Left renal cortex interstitium (tissue), 4 donors: ENCODE measurements around the gene ZNF48. TPM values are rescaled to one million over a fixed set of nuclear protein-coding genes. Genes with fewer than 3 reads are reported as not detected.

Source experiments
- DNase-seq, 4 donors: peaks; one replicate each; pipeline ENCODE4 v3.0.0-alpha.2; 2013; ENCODE audit warnings: low read depth in 4 of 4, low spot score in 2 of 4, missing footprints in 1 of 4
- polyA plus RNA-seq, 4 donors: library from polyadenylated mRNA; unstranded; fragments of 120-200 nt; gene quantifications; one replicate each; pipeline ENCODE4 v1.2.1, GENCODE V29; 2013; ENCODE audit not compliant: insufficient read length in 4 of 4

The ZNF48 gene
- polyA plus RNA-seq, 4 donors = 11.7 to 17.5 (median 13.7) TPM

DNA sequence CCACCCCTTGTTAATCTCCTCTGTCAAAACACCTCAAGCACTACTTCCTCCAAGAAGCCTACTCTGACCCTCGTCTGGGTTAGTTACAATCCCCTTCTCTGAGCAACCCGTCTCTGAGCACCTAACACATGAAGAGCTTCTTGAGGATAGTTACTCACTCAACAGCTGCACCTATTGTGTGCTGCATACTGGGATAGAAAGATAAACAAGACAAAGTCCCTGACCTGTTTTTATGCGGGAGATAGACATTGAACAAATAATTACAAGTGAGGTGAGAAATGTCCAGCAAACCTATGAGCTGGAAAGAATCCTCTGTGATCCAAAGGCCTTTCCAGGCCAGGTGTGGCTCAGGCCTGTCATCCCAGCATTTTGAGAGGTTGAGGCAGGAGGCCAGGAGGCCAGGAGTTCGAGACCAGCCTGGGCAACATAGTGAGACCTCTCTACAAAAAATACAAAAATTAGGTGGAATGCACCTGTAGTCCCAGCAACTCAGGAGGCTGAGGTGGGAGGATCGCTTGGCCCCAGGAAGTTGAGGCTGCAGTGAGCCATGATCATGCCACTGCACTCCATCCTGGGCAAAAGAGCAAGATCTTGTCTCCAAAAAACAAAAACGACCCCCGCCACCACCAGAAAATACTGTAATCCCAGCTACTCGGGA, 6.7 kb downstream of the ZNF48 start:
- DNase-seq = no peak

DNA sequence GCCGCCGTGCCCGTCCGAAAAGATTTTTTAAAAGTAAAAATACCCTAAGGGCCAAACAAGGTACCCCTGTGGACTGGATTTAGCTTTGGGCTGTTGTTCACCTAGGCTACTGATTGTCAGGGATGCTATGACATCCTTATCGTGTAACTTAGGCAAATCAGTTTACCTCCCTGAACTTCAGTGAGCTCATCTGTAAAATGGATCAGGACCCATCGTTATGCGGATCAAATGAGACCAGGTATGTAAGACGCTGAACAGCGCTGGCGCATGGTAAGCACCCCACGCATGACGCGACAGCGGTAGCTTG, 11.5 kb downstream of the ZNF48 start:
- no peak for DNase-seq

DNA sequence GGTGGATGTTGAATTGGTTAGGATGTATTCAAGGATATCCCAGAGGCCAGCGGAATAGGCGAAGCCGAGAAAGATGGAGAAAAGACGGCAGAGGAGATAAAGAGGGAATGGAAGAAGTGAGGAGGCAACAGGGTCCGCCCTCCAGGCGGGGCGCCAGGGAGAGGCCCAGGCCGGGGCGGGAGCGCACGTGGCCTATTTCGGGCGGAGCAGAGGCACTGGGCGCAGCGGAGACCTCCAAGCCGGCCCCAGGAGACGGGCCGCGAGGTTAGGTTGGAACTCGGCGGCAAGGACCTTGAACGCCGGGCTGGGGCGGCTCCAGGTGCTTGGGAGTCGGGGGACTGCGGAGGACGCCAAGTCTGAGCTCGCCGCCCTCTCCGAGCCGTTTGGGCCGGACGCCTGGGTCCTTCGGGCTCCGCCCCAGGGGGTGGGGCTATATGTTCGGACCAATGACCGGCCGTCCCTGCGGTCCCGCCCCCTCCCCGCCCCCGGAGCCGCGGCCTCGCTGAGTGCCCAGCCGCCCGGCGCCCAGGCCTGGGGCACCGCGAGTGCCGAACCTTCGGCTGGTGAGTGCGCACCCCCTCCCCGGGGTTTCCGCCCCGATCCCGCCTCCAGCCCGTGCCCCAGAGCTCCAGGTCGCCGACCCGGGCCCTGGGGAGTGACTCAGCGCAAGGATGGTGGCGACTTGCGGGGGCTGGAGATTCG, 12.0 kb downstream of the ZNF48 start, which contains the start of gene ZNF771:
Gene ZNF771, plus strand, starts transcription at position 505 of the 702 bp plus-strand sequence. CDS start 448 bp downstream, outside the sequence.
- DNase-seq = peak in 2 of 4 donors; percentile 84 to 87

DNA sequence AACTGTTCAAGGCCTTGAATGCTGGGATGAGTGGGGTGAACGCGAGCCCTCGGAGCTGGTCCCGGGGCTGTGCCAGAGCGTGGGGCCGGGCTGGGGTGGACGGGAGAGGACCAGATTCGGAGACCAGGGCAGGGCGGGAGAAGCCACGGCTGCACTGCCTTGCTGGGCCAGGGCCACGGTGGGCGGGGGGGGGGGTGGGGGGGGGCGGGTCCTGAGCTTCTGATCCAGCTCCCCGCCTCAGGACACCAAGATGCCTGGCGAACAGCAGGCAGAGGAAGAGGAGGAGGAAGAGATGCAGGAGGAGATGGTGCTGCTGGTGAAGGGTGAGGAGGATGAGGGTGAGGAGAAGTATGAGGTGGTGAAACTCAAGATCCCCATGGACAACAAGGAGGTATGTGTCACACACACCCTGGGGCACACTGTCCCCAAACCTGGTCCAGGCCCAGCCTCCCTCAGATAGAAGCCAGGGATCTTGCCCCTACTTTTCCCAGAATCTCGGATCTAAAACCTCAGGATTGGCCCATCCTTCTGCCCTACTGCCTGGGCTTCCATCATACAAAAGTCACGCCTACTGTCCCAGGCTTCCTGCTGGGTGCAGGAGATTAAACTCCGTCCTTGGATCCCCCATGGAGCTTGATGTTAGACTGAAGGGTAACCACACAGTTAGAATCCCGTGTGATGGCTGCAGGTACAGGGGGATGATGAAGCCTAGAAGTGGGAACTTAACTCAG, 12.7 kb downstream of the ZNF48 start:
- DNase-seq = no peak

DNA sequence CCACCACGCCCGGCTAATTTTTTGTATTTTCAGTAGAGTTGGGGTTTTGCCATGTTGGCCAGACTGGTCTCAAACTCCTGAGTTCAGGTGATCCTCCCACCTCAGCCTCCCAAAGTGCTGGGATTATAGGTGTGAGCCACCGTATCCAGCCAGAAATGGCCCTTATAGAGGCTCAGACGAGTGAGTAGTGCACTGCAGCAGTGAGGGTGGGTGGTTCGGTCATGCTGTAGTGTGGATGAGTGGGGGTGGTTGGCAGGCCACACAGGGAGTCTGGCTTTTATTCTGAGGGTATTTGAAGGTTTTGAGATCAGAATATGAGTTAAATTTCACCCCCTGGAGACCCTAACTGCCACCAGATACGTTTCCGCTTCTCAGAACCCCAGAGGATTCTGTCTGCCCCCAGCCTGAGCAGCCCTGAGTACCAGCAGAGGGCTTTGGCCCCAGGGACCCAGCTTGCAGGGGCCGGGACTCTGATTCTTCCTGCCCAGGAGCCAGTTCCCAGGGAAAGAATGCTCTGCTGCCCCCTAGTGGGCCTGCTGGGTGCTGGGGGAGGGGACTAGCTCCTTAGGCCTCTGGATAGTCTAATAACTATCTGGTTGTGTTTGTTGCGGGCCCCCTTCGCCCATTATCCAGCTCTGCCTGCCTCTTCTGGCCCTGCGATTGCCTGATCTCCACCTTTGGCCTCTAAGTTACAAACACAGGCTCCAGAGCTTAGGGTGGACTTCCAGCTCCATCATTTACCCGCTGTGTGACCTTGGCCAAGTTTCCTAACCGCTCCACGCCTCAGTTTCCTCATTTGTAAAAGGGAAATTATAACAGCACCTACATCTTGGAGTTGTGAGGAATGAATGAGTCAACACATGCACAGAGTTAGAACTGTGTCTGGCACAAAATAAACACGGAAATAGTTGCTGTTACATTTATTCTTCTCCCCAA, 14.2 kb downstream of the ZNF48 start:
- DNase-seq = peak in 1 of 4 donors; percentile 89

DNA sequence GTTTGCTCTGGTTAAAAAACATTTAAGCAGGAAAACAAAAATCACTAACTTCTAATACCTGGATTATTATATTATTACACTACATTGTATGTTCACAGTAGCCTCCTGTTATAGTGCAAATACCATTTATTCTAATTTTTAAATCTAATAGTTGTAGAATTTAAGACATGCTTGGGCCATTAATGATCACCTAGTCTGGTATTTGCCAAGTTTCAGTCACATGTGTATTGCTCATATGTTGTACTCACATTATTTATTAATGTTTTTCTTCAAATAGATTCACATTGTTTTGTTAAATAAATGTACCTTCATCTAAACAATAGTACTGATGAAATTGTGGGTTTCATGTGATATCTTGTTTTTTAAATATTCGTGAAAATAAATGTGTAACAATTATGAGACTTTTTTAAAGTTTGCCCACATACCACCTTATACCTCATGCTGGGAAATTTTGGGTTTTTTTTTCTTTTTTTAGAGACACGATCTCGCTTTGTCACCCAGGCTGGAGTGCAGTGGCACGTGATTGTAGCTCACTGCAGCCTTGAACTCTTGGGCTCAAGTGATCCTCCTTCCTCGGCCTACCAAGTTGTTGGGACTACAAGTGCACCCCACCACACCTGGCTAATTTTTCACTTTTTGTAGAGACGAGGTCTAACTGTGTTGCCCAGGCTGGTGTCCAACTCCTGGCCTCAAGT, 18.0 kb downstream of the ZNF48 start:
- no peak for DNase-seq

DNA sequence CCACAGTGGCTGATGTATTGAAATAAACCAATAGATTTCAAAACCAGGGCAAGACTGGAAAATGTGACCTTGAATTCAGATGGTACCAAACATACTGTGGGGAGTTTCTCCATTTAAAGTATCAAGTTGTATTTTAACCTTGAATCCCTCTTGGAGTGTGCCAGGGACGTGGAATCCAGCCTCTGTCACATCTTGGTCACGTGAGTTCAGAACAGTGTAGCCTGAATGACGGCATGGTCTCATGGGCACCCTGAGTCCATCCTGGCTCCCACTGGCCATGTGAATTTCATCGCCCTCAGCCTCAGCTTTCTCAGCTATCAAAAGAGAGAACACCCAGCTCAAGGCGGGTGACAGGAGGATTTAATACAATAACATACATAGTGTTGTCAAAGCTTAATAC, 18.9 kb downstream of the ZNF48 start:
- DNase-seq = no peak

DNA sequence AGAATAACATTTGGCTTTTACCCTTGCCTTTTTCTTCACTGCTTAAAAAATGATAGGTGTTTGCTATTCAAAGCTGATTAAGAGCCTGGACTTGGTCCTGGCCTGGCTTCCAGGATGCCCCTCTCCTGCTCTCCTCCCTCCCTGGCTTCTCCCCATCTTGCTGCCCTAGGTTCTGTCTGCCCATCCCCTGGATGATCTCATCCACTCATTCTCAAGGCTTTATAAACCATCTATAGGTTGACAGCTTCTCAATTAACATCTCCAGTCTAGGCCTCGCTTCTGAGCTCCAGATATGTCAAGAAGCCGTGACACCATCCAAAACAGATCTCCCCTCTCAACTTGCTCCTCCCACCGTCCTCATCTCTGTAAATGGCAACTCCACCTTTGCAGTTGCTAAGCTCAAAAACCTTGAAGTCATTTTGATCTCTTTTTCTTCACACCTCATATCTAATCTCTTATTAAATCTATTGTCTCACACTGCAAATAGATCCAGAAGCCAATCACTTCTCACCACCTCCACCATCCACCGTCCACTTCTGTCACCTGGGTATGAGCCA, 20.9 kb downstream of the ZNF48 start:
- DNase-seq = no peak

DNA sequence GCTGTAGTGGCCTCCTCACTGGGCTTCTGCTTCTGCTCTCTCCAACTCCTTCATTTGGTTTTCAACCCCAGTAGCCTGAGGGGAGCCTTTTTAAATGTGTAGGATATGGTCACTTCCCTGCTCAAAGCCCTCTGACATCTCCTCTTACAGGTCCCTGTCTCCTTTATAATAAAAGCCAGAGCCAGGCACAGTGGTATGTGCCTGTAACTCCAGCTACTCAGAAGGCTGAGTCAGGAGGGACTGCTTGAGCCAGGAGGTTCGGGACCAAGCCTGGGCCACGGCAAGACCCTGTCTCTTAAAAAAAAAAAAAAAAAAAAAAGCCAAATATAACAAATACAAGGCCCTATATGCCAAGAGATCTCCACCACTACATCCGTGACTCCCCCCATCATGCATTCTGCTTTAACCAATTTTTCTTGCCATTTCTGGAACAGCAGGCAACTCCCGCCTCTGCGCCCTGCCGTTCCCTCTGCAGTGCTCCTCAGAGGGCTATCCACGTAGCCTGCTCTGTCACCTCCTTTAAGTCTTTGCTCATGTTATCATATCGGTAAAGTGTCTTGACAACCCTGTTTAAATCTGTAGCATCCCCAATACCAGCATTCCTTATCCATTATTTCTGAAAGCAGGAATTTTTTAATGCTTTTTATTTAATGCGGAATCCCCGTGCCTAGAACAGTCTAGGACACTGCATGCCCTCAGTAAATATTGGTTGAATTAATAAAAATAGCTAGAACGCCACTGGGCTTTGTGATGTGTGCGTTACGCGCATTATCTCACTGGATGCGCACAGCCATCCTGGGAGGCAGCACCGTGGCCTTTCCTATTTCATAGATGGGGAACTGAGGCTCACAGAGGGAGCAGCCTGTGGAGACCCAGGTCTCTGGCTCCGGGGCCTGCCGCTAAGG, 21.7 kb downstream of the ZNF48 start:
- DNase-seq = no peak

DNA sequence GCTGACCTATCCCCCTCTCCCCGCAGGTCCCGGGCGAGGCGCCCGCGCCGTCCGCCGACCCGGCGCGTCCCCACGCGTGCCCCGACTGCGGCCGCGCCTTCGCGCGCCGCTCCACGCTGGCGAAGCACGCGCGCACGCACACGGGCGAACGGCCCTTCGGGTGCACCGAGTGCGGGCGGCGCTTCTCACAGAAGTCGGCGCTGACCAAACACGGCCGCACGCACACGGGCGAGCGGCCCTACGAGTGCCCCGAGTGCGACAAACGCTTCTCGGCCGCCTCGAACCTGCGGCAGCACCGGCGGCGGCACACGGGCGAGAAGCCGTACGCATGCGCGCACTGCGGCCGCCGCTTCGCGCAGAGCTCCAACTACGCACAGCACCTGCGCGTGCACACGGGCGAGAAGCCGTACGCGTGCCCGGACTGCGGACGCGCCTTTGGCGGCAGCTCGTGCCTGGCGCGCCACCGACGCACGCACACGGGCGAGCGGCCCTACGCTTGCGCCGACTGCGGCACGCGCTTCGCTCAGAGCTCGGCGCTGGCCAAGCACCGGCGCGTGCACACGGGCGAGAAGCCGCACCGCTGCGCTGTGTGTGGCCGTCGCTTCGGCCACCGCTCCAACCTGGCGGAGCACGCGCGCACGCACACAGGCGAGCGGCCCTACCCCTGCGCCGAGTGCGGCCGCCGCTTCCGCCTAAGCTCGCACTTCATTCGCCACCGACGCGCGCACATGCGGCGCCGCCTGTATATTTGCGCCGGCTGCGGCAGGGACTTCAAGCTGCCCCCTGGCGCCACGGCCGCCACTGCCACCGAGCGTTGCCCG, 22.5 kb downstream of the ZNF48 start:
- peak in 2 of 4 donors; percentile 83 to 86 for DNase-seq

DNA sequence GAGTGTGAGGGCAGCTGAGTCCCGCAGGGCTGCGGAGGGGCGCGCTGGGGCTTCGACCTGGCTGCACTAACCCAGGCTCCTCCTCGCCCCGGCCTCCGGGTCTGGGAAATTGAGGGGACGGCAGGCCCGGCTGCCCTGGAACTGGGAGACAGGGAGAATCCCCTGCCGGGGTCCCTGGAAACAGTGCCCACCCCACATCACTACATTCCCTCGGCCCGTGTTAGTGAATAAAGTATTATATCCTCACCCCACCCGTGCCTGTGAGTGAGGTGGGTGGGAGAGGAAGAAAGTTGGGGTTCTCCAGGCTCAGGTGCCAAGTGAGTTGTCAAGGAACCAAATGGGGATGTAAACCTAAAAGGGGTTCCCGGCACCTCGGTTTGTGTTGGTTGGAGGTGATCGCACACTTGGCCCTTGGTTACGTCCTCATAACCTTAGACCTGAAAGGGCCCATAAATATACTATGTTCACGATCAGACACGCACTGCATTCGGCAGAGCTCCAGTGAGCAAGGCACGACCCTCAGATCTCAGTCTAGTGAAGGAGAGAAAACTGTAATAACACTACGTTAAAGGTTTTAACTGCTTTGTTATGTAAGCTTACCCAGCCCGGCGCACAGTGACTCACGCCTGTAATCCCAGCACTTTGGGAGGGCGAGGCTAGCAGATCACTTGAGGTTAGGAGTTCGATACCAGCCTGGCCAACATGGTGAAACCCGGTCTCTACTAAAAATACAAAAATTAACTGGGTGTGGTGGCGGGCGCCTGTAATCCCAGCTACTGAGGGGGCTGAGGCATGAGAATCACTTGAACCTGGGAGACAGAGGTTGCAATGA, 23.3 kb downstream of the ZNF48 start:
- DNase-seq = no peak

DNA sequence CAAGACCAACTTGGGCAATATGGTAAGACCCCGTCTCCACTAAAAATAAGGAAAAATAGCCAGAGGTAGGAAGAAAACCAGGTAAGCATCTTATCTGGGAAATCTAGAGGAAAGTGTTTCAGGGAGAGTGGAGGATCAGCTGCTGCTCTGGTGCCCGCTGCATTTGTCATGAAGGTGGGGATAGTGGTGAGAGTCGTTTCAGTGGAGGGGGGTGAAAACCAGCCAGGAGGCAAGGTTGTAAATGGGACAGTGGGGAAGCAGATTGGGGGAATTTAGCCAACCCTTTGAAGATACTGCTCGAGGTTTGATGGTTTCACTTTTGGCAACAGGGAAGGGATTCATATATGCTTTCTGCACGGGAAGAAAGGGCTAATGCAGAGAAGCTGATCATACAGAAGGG, 25.8 kb downstream of the ZNF48 start:
- no peak for DNase-seq

DNA sequence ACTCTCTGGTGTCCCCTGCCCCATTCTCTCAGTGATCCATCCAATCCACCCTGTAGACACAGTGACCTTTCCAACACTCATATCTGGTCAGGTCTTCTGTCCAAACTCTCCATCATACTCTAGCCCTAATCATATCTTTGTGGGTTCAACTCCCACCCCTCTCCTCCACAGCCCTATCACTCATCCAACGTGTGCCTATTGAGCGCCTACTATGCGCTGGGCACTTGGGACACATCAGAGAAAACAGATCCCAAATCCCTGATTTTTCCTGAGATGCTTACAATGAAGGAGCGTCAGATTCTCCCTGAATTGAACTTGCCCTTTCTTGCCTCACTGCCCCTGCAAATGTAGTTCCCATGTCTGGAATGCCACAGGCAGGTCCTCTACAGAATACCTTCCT, 32.8 kb downstream of the ZNF48 start:
- no peak for DNase-seq

DNA sequence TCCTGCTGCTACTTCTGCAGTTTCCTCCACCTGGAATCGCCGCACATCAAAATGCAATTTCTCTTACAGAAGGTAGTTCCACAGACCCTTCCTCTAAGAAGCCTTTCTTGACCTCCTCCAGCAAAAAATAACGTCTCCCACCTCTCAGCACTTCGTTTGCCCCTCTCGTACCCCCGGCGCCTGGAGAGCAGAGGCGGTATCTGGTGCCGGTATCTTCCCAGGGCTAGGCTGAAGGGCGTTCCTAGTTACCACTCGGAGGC, 34.1 kb downstream of the ZNF48 start:
- DNase-seq = no peak

DNA sequence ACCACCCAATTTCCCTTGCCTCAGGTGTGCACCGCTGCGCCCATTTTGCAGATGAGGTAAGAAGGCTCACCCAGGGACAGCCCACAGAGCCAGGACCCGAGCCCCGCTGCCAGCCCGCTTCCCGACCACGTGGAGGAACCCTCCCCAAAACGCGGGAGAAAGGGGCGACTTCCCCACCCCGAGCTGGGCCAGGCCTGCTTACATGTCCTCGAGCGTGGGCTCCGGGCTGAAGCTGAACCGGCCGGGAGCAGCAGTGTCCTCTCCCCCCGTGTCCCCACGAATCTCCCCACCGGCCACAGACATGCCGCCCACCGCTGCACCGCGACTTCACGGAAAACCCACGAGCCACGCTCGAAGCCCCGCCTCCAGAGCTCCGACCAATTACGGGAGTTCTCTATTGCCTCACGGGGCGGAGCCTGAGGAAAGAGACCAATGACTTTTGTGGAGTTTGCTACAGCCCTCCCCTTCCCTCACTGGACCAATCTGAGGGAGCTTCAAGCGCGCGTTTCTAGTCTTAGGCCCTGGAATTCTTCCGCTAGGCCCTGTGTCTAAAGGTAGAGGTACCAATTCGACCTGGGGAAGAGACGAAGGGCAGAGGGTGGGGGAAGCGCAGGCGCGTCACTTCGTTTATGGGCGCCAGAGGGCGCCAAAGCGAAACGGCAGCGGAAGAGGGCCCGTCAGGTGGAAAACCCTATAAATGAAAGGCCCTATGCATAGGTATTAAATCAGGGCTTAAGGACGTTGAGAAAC, 34.6 kb downstream of the ZNF48 start, which contains the start of gene DCTPP1:
Gene DCTPP1, minus strand, starts transcription at position 353 of the 750 bp plus-strand sequence. Its CDS starts 50 bp downstream, at position 303.
- peak; percentile 91 to 98 (median 94) for DNase-seq

DNA sequence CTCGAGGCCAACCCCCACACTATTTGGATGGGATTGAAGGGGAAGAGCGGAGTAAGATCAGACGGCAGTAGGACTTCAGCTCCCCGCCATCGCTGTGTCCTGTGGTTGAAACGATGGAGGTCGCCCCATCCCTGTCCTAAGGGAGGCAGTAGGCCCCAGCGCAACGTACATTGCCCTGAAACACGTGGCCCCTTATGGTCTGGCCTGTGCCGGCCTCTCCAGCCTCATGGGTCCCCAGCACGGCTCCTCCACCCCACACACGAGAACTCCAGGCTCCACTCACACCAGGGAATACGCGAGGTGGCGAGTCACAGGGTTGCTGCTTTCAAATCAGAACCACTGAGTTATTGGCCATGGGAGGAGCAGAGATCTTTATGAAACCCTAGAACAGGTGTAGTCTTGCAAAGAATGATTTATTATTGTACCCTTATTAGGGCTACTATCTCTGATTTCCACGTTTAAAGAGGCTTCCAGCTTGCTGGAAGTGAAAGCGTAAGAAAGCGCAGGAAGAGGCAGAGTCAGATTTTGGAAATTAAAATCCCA, 35.3 kb downstream of the ZNF48 start:
- no peak for DNase-seq
